HCT116 (cell line): ENCODE results near the gene TMEM247. TPM values are rescaled to one million over a fixed set of nuclear protein-coding genes. Genes with fewer than 3 reads are reported as not detected.

ENCODE experiments used
- ATAC-seq: fragments of 200-7000 bp; cut with Tn5 transposase; 2 replicates; pipeline ENCODE4 v1.9.1; 2020; ENCODE audit warnings: mild to moderate bottlenecking, moderate library complexity
- BruUV-seq: library from RNA; stranded (reverse); fragments of 400-500 nt; replicated peaks from 2 replicates; lab custom pipeline; 2021; lab: Mats Ljungman, UMichigan
- CTCF ChIA-PET: fragments of 300-600 bp; sonication (Branson Sonifier 250); formaldehyde crosslinking; loops from one replicate; lab custom pipeline; 2021; ENCODE audit warnings: antibody characterized with exemption; lab: Charles Lee
- POLR2A ChIA-PET: fragments of 300-600, 350-600 bp; sonication (Branson Sonifier 250); formaldehyde crosslinking; loops from one replicate; lab custom pipeline; 2021; ENCODE audit warnings: antibody characterized with exemption; lab: Charles Lee
- RAD21 ChIA-PET, 2 experiments: fragments of 300-600 bp; sonication (Branson Sonifier 250); formaldehyde crosslinking; loops; one replicate each; lab custom pipeline; 2023; ENCODE audit warnings: low total read pairs in 2 of 2; ENCODE audit not compliant: uncharacterized antibody in 2 of 2, unreplicated experiment in 2 of 2, low non-redundant PET in 1 of 2; lab: Charles Lee
- DNase-seq: peaks from one replicate; pipeline ENCODE4 v3.0.0-alpha.2; 2010; ENCODE audit warnings: low read depth, low spot score
- H2AFZ ChIP-seq: fragments of 200-600 bp; shearing (Covaris generic), sonication (generic); 2 replicates; pipeline ENCODE4 v1.6.1; 2017; ENCODE audit warnings: low read depth, mixed run types, mixed read lengths, antibody characterized with exemption, low read length; ENCODE audit not compliant: poor library complexity, severe bottlenecking
- H3K27ac ChIP-seq: 2 replicates; pipeline ENCODE4 v1.5.1; 2012; ENCODE audit warnings: low read depth, low read length
- H3K27me3 ChIP-seq: fragments of 200-600 bp; sonication (generic); 2 replicates; pipeline ENCODE4 v1.6.1; 2016; ENCODE audit warnings: mixed run types, low read length, mixed read lengths; ENCODE audit not compliant: insufficient read depth
- H3K36me3 ChIP-seq, 2 experiments: fragments of 200-500 bp in 1 of 2; fragments of 200-600 bp in 1 of 2; sonication (Bioruptor generic) in 1 of 2; sonication (generic) in 1 of 2; 2 replicates each; pipeline versions ENCODE4 v1.5.1 to v1.6.1; 2014 to 2016; ENCODE audit warnings: low read length in 2 of 2, inconsistent platforms in 1 of 2, mixed read lengths in 1 of 2, mixed run types in 1 of 2; ENCODE audit not compliant: insufficient read depth in 2 of 2, control insufficient read depth in 1 of 2
- H3K4me1 ChIP-seq, 2 experiments: fragments of 200-600 bp in 1 of 2; sonication (generic) in 1 of 2; 2 replicates each; pipeline versions ENCODE4 v1.5.1 to v1.6.1; 2012 to 2017; ENCODE audit warnings: low read length in 2 of 2, inconsistent platforms in 1 of 2, mild to moderate bottlenecking in 1 of 2, mixed read lengths in 1 of 2, mixed run types in 1 of 2, moderate library complexity in 1 of 2; ENCODE audit not compliant: insufficient read depth in 2 of 2, control insufficient read depth in 1 of 2
- H3K4me2 ChIP-seq: fragments of 200-600 bp; sonication (generic); 2 replicates; pipeline ENCODE4 v1.6.1; 2017; ENCODE audit warnings: mixed run types, low read length, mixed read lengths
- H3K4me3 ChIP-seq, 2 experiments: fragments of 200-600 bp in 1 of 2; sonication (generic) in 1 of 2; replicated peaks in 1 of 2; 2 replicates each; pipeline ENCODE4 v1.5.1; 2011 to 2016; ENCODE audit warnings: low read length in 2 of 2, control low read depth in 1 of 2, low read depth in 1 of 2, mild to moderate bottlenecking in 1 of 2, mixed read lengths in 1 of 2, mixed run types in 1 of 2
- H3K79me2 ChIP-seq: fragments of 200-600 bp; sonication (generic); 2 replicates; pipeline ENCODE4 v1.6.1; 2017; ENCODE audit warnings: mild to moderate bottlenecking, mixed run types, low read length, moderate library complexity, mixed read lengths; ENCODE audit not compliant: insufficient read depth
- H3K9ac ChIP-seq: fragments of 200-600 bp; sonication (generic); 2 replicates; pipeline ENCODE4 v1.6.1; 2016; ENCODE audit warnings: low read length, mixed read lengths
- H3K9me2 ChIP-seq: fragments of 200-600 bp; sonication (generic), shearing (Covaris generic); 2 replicates; pipeline ENCODE4 v1.6.1; 2017; ENCODE audit warnings: mixed run types, mild to moderate bottlenecking, moderate library complexity; ENCODE audit not compliant: insufficient read depth
- H3K9me3 ChIP-seq, 2 experiments: fragments of 200-500 bp in 1 of 2; fragments of 200-600 bp in 1 of 2; sonication (Bioruptor generic) in 1 of 2; sonication (generic) in 1 of 2; 2 replicates each; pipeline ENCODE4 v1.6.1; 2014 to 2017; ENCODE audit warnings: low read length in 2 of 2, mixed read lengths in 2 of 2, inconsistent platforms in 1 of 2, low read depth in 1 of 2, mild to moderate bottlenecking in 1 of 2, mixed run types in 1 of 2, moderate library complexity in 1 of 2; ENCODE audit not compliant: control insufficient read depth in 1 of 2, insufficient read depth in 1 of 2
- H4K20me1 ChIP-seq: fragments of 200-600 bp; sonication (generic), shearing (Covaris generic); 2 replicates; pipeline ENCODE4 v1.6.1; 2017; ENCODE audit warnings: mixed run types, mild to moderate bottlenecking, moderate library complexity; ENCODE audit not compliant: insufficient read depth
- CBX3 ChIP-seq: IDR thresholded peaks from 2 replicates; pipeline ENCODE4 v1.6.1; 2012; ENCODE audit warnings: low read depth
- EGR1 ChIP-seq: IDR thresholded peaks from 2 replicates; pipeline ENCODE4 v1.6.1; 2012; ENCODE audit warnings: low read depth
- ELF1 ChIP-seq: IDR thresholded peaks from 2 replicates; pipeline ENCODE4 v1.6.1; 2012; ENCODE audit warnings: low read depth, borderline replicate concordance
- EZH2 ChIP-seq: fragments of 200-600 bp; sonication (generic); IDR thresholded peaks from 2 replicates; pipeline ENCODE4 v1.6.1; 2017; ENCODE audit warnings: antibody characterized with exemption, mixed run types
- EZH2phosphoT487 ChIP-seq: fragments of 200-600 bp; IDR thresholded peaks from 2 replicates; pipeline ENCODE4 v1.6.1; 2018; ENCODE audit warnings: antibody characterized with exemption, borderline replicate concordance
- JUND ChIP-seq: IDR thresholded peaks from 2 replicates; pipeline ENCODE4 v1.6.1; 2012
- POLR2A ChIP-seq: IDR thresholded peaks from 2 replicates; pipeline ENCODE4 v1.7.0; 2011; ENCODE audit warnings: borderline replicate concordance; ENCODE audit not compliant: insufficient read depth, insufficient read length; ENCODE audit errors: extremely low read depth
- RAD21 ChIP-seq: IDR thresholded peaks from 2 replicates; pipeline ENCODE4 v1.6.1; 2012; ENCODE audit warnings: low read depth, mild to moderate bottlenecking
- SIN3A ChIP-seq: IDR thresholded peaks from 2 replicates; pipeline ENCODE4 v1.6.1; 2012; ENCODE audit warnings: low read depth
- SRF ChIP-seq: IDR thresholded peaks from 2 replicates; pipeline ENCODE4 v1.6.1; 2012; ENCODE audit warnings: low read depth
- TCF7L2 ChIP-seq: IDR thresholded peaks from 2 replicates; pipeline ENCODE4 v1.7.0; 2011; ENCODE audit warnings: borderline replicate concordance, inconsistent platforms; ENCODE audit not compliant: insufficient read depth, insufficient read length; ENCODE audit errors: extremely low read depth
- YY1 ChIP-seq: IDR thresholded peaks from 2 replicates; pipeline ENCODE4 v1.6.1; 2011; ENCODE audit warnings: low read length, low read depth, moderate library complexity, mild to moderate bottlenecking; ENCODE audit not compliant: insufficient replicate concordance; ENCODE audit errors: extremely low read depth
- ZNF274 ChIP-seq: fragments of 200-500 bp; sonication (Bioruptor generic); IDR thresholded peaks from 2 replicates; pipeline ENCODE4 v1.6.1; 2014; ENCODE audit warnings: mild to moderate bottlenecking, low read depth, low read length, inconsistent platforms
- intact Hi-C: fragments of 100-400 bp; cut with micrococcal nuclease; formaldehyde crosslinking; loops from 2 replicates; pipeline ENCODE4 v1.10.0; 2022
- total RNA-seq: library from RNA; stranded (reverse); gene quantifications from one replicate; pipeline ENCODE4 v1.2.1, GENCODE V29; 2021; ENCODE audit not compliant: unreplicated experiment
- TF ChIP-seq, protein P1 (sequence below): IDR thresholded peaks from 2 replicates; pipeline ENCODE4 v1.6.1; 2011; ENCODE audit warnings: mild to moderate bottlenecking, low read length, moderate library complexity; ENCODE audit not compliant: insufficient replicate concordance; ENCODE audit errors: extremely low read depth
- TF ChIP-seq, protein P2 (sequence below), 3 experiments: fragments of 200-600 bp in 1 of 3; sonication (generic) in 1 of 3; IDR thresholded peaks in 2 of 3; conservative IDR thresholded peaks in 1 of 3; 2 replicates each; pipeline ENCODE4 v1.5.1; 2012 to 2017; ENCODE audit warnings: low read depth in 2 of 3, low read length in 2 of 3, antibody characterized with exemption in 1 of 3, borderline replicate concordance in 1 of 3, control low read depth in 1 of 3, mild to moderate bottlenecking in 1 of 3, mixed read lengths in 1 of 3, mixed run types in 1 of 3, moderate library complexity in 1 of 3; ENCODE audit not compliant: insufficient read depth in 1 of 3

Gene TMEM247
- total RNA-seq, 1 experiment from 2014 or later: not detected

- Histone ChIP-seq H3K4me3 (no peak overlapping the region), H3K4me2 (no peak overlapping the region), H3K4me1 (no peaks in the 10 kb centered on the region), H3K79me2 (no peaks in the 10 kb centered on the region), H3K9ac (no peak overlapping the region), H4K20me1 (no peaks in the 10 kb centered on the region), H3K9me2 (no peaks in the 10 kb centered on the region), H2AFZ (no peak overlapping the region), H3K27me3 (no peaks in the 10 kb centered on the region), H3K9me3 (no peaks in the 10 kb centered on the region), H3K36me3 (no peaks in the 10 kb centered on the region), H3K27ac (no peak overlapping the region)
- POLR2A ChIA-PET: no interaction called here
- intact Hi-C loops: no loop called here
- ATAC-seq (no peak), DNase-seq (no peak)
- CTCF ChIA-PET: interaction anchor here (0.9 to 1.0 kb wide), 2 partner anchors 192 to 396 kb away, joined by 3 read pairs; no protein-coding TSS in a partner anchor
- no TSS peak for BruUV-seq
- RAD21 ChIA-PET: interaction anchor here in 1 of 2 experiments (0.6 kb wide), 1 partner anchor 527 kb away, joined by 3 read pairs; no protein-coding TSS in a partner anchor
- TF ChIP-seq, protein P1, sequence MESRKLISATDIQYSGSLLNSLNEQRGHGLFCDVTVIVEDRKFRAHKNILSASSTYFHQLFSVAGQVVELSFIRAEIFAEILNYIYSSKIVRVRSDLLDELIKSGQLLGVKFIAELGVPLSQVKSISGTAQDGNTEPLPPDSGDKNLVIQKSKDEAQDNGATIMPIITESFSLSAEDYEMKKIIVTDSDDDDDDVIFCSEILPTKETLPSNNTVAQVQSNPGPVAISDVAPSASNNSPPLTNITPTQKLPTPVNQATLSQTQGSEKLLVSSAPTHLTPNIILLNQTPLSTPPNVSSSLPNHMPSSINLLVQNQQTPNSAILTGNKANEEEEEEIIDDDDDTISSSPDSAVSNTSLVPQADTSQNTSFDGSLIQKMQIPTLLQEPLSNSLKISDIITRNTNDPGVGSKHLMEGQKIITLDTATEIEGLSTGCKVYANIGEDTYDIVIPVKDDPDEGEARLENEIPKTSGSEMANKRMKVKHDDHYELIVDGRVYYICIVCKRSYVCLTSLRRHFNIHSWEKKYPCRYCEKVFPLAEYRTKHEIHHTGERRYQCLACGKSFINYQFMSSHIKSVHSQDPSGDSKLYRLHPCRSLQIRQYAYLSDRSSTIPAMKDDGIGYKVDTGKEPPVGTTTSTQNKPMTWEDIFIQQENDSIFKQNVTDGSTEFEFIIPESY: no peak
- TF ChIP-seq YY1 (no peak), RAD21 (no peak), EGR1 (no peak)
Measured at GRCh38 chr2:46458763-46459500, 20.4 kb upstream of the TMEM247 start.

GRCh38 chr2:46459694-46460093 is 19.7 kb upstream of the TMEM247 start:
- H3K36me3 ChIP-seq: no peaks in the 10 kb centered on the region
- no peak overlapping the region for H3K9ac ChIP-seq
- H3K4me3 ChIP-seq: no peak overlapping the region
- no peaks in the 10 kb centered on the region for H4K20me1 ChIP-seq
- no peak for ATAC-seq
- no peak for DNase-seq
- no peak overlapping the region for H3K27ac ChIP-seq
- no TSS peak for BruUV-seq
- no peak overlapping the region for H2AFZ ChIP-seq
- H3K4me1 ChIP-seq: no peaks in the 10 kb centered on the region
- ChIA-PET POLR2A (no interaction called here), CTCF (interaction anchor here (0.9 to 1.0 kb wide), 2 partner anchors 191 to 397 kb away, joined by 3 read pairs; no protein-coding TSS in a partner anchor), RAD21 (interaction anchor here in 1 of 2 experiments (0.6 kb wide), 1 partner anchor 528 kb away, joined by 3 read pairs; no protein-coding TSS in a partner anchor)
- no peaks in the 10 kb centered on the region for H3K79me2 ChIP-seq
- intact Hi-C loops: loop anchor here (2.0 kb wide), 2 partner anchors 95 to 815 kb away; no protein-coding TSS in a partner anchor
- H3K9me2 ChIP-seq: no peaks in the 10 kb centered on the region
- no peaks in the 10 kb centered on the region for H3K9me3 ChIP-seq
- no peak overlapping the region for H3K4me2 ChIP-seq
- H3K27me3 ChIP-seq: no peaks in the 10 kb centered on the region
- TF ChIP-seq CBX3: no peak
- TF ChIP-seq ZNF274: no peak
- no peak for TF ChIP-seq SIN3A
- no peak for TF ChIP-seq POLR2A
- no peak for TF ChIP-seq EZH2phosphoT487
- TF ChIP-seq ELF1: no peak
- no peak for TF ChIP-seq SRF
- no peak for TF ChIP-seq JUND
- no peak for TF ChIP-seq EGR1
- TF ChIP-seq EZH2: no peak
- TF ChIP-seq, protein P2, sequence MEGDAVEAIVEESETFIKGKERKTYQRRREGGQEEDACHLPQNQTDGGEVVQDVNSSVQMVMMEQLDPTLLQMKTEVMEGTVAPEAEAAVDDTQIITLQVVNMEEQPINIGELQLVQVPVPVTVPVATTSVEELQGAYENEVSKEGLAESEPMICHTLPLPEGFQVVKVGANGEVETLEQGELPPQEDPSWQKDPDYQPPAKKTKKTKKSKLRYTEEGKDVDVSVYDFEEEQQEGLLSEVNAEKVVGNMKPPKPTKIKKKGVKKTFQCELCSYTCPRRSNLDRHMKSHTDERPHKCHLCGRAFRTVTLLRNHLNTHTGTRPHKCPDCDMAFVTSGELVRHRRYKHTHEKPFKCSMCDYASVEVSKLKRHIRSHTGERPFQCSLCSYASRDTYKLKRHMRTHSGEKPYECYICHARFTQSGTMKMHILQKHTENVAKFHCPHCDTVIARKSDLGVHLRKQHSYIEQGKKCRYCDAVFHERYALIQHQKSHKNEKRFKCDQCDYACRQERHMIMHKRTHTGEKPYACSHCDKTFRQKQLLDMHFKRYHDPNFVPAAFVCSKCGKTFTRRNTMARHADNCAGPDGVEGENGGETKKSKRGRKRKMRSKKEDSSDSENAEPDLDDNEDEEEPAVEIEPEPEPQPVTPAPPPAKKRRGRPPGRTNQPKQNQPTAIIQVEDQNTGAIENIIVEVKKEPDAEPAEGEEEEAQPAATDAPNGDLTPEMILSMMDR (IDR thresholded peaks at IDR 0.05 in 2 of 3, conservative IDR thresholded peaks at IDR 0.05 in 1 of 3; ENCODE audit: borderline replicate concordance in 1 of 3, insufficient read depth in 1 of 3, low read depth in 2 of 3, low read length in 2 of 3): no peak
- TF ChIP-seq YY1: no peak
- TF ChIP-seq TCF7L2: no peak
